Subcutaneous adipose tissue (tissue), 4 donors: ENCODE results near the gene MSI2. TPM values are rescaled to one million over a fixed set of nuclear protein-coding genes. Genes with fewer than 3 reads are reported as not detected.

Experiments
- CTCF ChIP-seq: fragments of 450-650 bp; IDR thresholded peaks from one replicate; pipeline ENCODE4 v1.5.1; 2016; ENCODE audit warnings: low read depth, mild to moderate bottlenecking, control low read depth, antibody characterized with exemption, moderate library complexity
- total RNA-seq, 4 donors: library from RNA; depleted of rRNA; stranded (reverse); fragments of >200 nt; gene quantifications; one replicate each; pipeline ENCODE4 v1.1.0, GENCODE V29; 2016

MSI2 gene
- total RNA-seq, 4 donors from 2014 or later = 9.5 to 12.9 (median 10.9) TPM

- TF ChIP-seq CTCF = no peak
These were observed 304.0 kb downstream of the MSI2 start for GRCh38 chr17:57560319-57560705.

GRCh38 chr17:57561072-57561861 is 304.9 kb downstream of the MSI2 start:
- no peak for TF ChIP-seq CTCF

- TF ChIP-seq CTCF = no peak
These were observed 305.9 kb downstream of the MSI2 start for GRCh38 chr17:57562184-57562698.

- TF ChIP-seq CTCF = no peak
These were observed 307.6 kb downstream of the MSI2 start for GRCh38 chr17:57563958-57564357.

GRCh38 chr17:57565176-57565575 is 308.9 kb downstream of the MSI2 start:
- no peak for TF ChIP-seq CTCF

GRCh38 chr17:57566721-57567120 is 310.4 kb downstream of the MSI2 start:
- TF ChIP-seq CTCF = no peak

- TF ChIP-seq CTCF = no peak
These were observed 310.9 kb downstream of the MSI2 start for GRCh38 chr17:57567251-57567650.
